ENCODE data around the gene HMGB4. TPM values are rescaled to one million over a fixed set of nuclear protein-coding genes. Genes with fewer than 3 reads are reported as not detected.

HMGB4 gene
- total RNA-seq (2014; rRNA removed; shearing (Covaris generic)): not detected in 2 replicates

GRCh38 chr1:33863779-33864178, at the start of gene HMGB4:
Gene HMGB4 (plus strand): TSS chr1:33864079. CDS start chr1:33864192, 113 bp downstream.
- no peak for DNase-seq (ENCODE audit: low read depth)

DNA sequence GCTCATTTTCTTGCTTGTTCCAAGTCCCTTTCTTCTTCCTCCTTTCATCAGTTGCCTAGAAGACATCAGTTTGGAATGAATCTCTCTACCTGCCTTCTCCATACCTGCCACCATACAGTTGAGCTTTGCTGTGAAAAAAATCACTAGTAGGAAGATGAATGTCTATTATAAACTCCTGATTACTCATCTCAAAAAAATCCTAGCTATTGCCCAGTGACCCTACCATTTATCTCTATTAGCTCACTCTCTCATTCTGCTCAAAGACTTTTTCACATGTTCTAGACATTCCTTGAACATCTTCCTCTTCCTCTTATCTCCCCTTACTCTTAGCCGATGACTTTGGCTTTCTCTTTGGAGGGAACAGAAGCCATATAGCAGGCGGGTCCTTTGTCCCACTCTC, 49.7 kb upstream of the HMGB4 start:
- DNase-seq (ENCODE audit: low read depth): peak; percentile 30

GRCh38 chr1:33815061-33815460, 48.8 kb upstream of the HMGB4 start:
- DNase-seq (ENCODE audit: low read depth): peak; percentile 69

DNA sequence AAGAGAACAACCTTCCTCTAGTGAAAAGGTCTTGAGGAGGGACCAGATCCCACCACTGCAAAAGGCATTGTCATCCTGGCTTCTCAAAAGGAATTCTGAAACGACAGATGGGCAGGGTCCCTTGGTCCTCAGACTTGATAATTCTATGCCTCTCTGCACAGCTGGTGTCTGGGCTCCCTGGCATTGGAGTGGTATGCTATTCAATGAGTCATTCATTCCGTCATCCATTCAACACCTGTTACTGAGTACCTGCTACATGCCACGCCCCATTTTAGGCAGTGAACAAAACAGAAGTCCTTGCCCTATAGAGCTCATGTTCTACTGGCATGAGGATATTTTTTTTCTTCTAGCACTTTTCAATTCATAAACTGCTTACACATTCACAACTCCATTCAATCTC, 45.8 kb upstream of the HMGB4 start:
- no peak for DNase-seq (ENCODE audit: low read depth)

- no peak for DNase-seq (ENCODE audit: low read depth)
Observed at GRCh38 chr1:33819290-33819912, 44.5 kb upstream of the HMGB4 start.

- DNase-seq (ENCODE audit: low read depth): no peak
Observed at GRCh38 chr1:33819913-33820311, 44.0 kb upstream of the HMGB4 start.

DNA sequence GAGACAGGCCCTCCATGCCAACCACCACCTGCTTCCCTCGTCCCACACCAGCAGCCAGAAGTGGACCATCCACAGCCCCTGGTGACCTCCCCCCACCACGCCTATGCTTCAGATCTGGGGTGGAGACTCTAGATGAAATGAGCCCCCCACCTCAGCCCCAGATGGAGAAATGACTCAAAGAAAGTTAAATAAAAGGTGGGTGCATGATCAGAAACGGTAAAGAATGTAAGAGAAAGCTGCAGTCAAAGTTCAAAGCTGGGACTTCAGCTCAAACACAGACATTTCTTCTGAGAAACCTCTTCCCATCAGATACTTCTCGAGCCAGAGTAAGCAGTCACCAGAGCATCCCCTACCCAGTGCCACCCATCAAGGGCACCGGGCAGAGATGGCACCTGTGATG, 43.1 kb upstream of the HMGB4 start:
- DNase-seq (ENCODE audit: low read depth): no peak

DNA sequence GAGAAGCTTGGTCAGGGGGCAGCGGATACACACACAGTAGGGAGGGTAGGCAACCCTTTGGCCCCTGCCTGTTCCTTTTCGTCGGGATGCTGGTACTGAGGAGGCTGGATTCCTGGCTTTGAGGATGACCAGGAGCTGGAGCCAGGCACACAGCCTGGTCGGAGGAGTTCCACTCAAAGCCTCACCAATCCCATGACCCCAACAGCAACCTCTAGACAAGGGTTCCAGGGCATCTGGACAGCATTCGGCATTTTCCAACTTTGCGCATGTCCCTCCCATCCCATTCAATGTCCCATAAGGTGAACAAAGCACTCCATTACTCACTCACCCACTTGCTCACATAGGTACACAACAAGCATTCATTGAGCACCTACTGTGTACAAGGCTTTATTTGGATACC, 42.6 kb upstream of the HMGB4 start:
- no peak for DNase-seq (ENCODE audit: low read depth)

GRCh38 chr1:33822396-33822795, 41.5 kb upstream of the HMGB4 start:
- DNase-seq (ENCODE audit: low read depth): no peak

DNA sequence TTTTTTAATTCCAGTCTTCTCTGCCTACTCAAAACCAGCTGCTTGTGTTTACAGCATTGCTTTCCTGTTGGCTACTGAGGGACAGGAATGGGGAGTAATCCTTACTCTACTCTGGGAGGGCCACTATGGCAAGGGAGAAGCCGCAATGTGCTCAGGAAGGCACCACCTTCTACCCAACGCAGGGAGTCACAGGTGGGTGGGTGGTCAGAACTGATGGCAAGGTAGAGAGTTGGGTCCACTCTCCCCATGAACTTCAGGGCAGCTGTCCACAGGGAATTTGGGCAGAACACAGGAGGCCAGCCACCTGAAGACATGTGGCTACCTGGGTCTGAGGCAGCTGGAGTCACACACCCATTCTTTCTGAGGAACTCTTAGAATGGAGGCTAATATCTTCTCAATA, 40.5 kb upstream of the HMGB4 start:
- DNase-seq (ENCODE audit: low read depth): no peak

GRCh38 chr1:33823830-33824229, 40.0 kb upstream of the HMGB4 start:
- no peak for DNase-seq (ENCODE audit: low read depth)

GRCh38 chr1:33824321-33824720, 39.6 kb upstream of the HMGB4 start:
- no peak for DNase-seq (ENCODE audit: low read depth)

GRCh38 chr1:33824971-33825370, 38.9 kb upstream of the HMGB4 start:
- no peak for DNase-seq (ENCODE audit: low read depth)

GRCh38 chr1:33825506-33825905, 38.4 kb upstream of the HMGB4 start:
- DNase-seq (ENCODE audit: low read depth): no peak

- DNase-seq (ENCODE audit: low read depth): no peak
Observed at GRCh38 chr1:33826311-33826710, 37.6 kb upstream of the HMGB4 start.

GRCh38 chr1:33826711-33827110, 37.2 kb upstream of the HMGB4 start:
- no peak for DNase-seq (ENCODE audit: low read depth)

- DNase-seq (ENCODE audit: low read depth): no peak
Observed at GRCh38 chr1:33828059-33828458, 35.8 kb upstream of the HMGB4 start.

- DNase-seq (ENCODE audit: low read depth): no peak
Observed at GRCh38 chr1:33828654-33829053, 35.2 kb upstream of the HMGB4 start.

GRCh38 chr1:33836911-33837310, 27.0 kb upstream of the HMGB4 start:
- DNase-seq (ENCODE audit: low read depth): peak; percentile 13

DNA sequence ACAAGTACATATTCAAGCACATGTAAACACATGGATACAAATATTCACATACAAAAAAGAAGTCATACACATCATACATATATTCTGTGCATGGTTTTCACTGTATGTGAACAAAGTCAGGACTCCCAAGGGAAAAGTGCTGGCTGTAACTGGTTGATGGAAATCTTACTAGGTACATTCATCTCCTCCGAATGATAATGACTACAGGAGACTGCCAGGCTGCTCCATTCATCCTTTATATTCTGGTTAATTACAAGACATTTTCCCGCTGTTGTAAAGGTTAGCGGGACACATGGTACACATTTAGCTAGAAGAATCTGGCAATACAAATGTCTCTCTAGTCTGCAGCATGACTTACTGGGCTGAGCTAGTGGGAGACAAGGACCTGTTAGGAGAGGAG, 26.2 kb upstream of the HMGB4 start:
- no peak for DNase-seq (ENCODE audit: low read depth)

DNA sequence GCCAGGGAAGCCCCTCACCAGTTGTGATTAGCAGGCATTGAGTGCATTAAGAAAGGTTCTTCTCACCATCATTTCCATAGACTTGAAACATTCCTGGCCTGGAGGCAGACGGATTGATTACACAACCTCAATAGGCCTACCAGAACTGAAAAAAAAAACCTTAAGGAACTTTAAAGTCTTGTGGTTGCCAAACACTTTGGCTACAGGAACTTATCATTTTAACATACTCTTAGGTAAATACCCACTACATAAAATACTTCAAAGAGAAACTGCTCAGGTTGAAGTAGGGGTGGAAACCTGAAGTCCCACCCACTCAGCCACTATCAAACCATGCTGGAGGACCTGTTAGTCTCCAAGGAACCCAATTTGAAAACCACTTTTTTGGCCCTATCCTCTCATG, 22.4 kb upstream of the HMGB4 start:
- no peak for DNase-seq (ENCODE audit: low read depth)

DNA sequence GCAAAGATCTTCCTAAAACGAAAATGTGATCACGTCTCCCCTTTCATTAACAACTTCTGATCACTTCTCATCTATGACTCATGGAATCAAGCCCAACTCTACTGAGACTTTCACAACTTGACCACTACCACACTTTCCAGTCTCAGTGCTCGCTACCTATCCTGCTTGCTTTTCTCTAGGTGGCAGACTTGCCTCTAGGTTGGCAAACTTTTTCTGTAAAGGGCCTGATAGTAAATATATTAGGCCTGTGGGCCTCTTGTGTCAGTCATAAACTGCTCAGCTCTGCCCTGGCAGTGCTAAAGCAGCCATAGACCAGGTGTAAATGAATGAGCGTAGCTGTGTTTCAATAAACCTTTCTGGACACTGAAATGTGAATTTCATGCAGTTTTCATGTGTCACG, 21.5 kb upstream of the HMGB4 start:
- DNase-seq (ENCODE audit: low read depth): no peak

GRCh38 chr1:33844166-33844565, 19.7 kb upstream of the HMGB4 start:
- DNase-seq (ENCODE audit: low read depth): no peak

GRCh38 chr1:33846861-33847260, 17.0 kb upstream of the HMGB4 start:
- DNase-seq (ENCODE audit: low read depth): no peak

All from RPMI7951 (cell line).